Measurements from ENCODE around the gene NT5DC2.
A peak's percentile ranks its signal among the peaks of the same experiment; 100 is the strongest.

The NT5DC2 gene

GRCh38 chr3:52536112-52536368 is 2.4 kb upstream of the NT5DC2 start:
- no peak for DNase-seq (ENCODE audit: low read depth)

GRCh38 chr3:52535411-52536111 is 1.9 kb upstream of the NT5DC2 start:
- TF ChIP-seq POLR2A (IDR thresholded peaks at IDR 0.05; ENCODE audit: extremely low read depth, insufficient read length) (no peak), MAX (IDR thresholded peaks at IDR 0.05; ENCODE audit: low read depth, low read length) (no peak), MYC (IDR thresholded peaks at IDR 0.05; ENCODE audit: low read depth, low read length) (no peak)
- TF ChIP-seq, protein P1, sequence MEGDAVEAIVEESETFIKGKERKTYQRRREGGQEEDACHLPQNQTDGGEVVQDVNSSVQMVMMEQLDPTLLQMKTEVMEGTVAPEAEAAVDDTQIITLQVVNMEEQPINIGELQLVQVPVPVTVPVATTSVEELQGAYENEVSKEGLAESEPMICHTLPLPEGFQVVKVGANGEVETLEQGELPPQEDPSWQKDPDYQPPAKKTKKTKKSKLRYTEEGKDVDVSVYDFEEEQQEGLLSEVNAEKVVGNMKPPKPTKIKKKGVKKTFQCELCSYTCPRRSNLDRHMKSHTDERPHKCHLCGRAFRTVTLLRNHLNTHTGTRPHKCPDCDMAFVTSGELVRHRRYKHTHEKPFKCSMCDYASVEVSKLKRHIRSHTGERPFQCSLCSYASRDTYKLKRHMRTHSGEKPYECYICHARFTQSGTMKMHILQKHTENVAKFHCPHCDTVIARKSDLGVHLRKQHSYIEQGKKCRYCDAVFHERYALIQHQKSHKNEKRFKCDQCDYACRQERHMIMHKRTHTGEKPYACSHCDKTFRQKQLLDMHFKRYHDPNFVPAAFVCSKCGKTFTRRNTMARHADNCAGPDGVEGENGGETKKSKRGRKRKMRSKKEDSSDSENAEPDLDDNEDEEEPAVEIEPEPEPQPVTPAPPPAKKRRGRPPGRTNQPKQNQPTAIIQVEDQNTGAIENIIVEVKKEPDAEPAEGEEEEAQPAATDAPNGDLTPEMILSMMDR (IDR thresholded peaks at IDR 0.05; ENCODE audit: low read depth, low read length) = no peak
- no peak for DNase-seq (ENCODE audit: low read depth)
- no peak overlapping the region for H3K4me3 ChIP-seq (ENCODE audit: low read depth, low read length)

More at GRCh38 chr3:52536112-52536368, 2.4 kb upstream of the NT5DC2 start:
- TF ChIP-seq MAX (IDR thresholded peaks at IDR 0.05; ENCODE audit: low read depth, low read length) (no peak), MYC (IDR thresholded peaks at IDR 0.05; ENCODE audit: low read depth, low read length) (no peak), POLR2A (IDR thresholded peaks at IDR 0.05; ENCODE audit: extremely low read depth, insufficient read length) (no peak)
- TF ChIP-seq, protein P1 (IDR thresholded peaks at IDR 0.05; ENCODE audit: low read depth, low read length) = no peak
- no peak overlapping the region for H3K4me3 ChIP-seq (ENCODE audit: low read depth, low read length)

DNA sequence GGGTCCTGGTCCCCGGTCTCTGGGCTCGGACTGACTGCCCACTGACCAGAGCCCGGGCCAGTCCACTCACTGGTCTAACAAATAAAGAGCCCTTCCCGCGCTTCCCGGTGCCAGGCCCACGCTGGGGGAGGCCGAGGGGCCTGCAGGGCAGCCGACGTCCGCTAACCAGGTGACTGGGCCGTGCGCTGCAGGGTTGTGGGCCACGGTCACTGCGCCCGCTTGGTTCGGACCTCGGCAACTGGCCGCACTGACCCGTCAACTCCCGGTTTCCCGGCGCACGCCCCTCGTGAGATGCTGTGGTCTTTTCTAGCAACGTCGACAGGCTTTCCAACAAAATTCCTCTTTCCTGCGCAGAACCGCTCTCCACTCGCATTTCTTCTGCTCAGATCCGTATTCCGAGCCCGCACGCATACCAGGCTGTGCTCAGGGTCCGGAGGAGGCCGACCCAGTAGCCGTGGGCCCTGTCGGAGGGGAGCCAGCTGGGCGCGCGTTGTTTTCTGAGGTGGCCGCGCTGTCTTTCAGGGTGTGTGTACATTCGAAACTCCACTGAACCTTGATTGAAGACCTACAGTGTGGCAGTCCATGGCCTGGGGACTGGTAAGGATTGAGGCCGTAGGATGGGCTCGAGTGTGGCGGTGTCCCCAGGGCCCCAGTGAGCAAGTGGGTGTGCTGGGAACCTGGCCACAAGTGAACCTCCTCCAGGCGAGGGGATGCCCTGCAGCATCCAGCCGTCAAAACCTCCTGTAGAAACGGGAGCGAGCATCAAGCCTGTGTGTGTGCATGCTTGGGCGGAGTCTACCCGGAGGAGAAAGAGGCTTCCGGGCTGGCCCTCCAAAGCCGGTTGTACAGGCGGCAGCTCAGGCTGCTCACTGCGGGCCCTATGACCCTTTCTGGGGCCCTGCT is 875 bp upstream of the NT5DC2 start:
- DNase-seq (ENCODE audit: low read depth) = peak; percentile 59
- peak overlapping the region; percentile 43 for H3K4me3 ChIP-seq (ENCODE audit: low read depth, low read length)
- TF ChIP-seq POLR2A (IDR thresholded peaks at IDR 0.05; ENCODE audit: extremely low read depth, insufficient read length) = no peak
- TF ChIP-seq MAX (IDR thresholded peaks at IDR 0.05; ENCODE audit: low read depth, low read length) = no peak; the same call in 1 of the 2 replicates
- no peak for TF ChIP-seq MYC (IDR thresholded peaks at IDR 0.05; ENCODE audit: low read depth, low read length)
- TF ChIP-seq, protein P1 (IDR thresholded peaks at IDR 0.05; ENCODE audit: low read depth, low read length) = no peak

- H3K4me3 ChIP-seq (ENCODE audit: low read depth, low read length) = peak overlapping the region; percentile 82
- TF ChIP-seq POLR2A (IDR thresholded peaks at IDR 0.05; ENCODE audit: extremely low read depth, insufficient read length) (no peak), MAX (IDR thresholded peaks at IDR 0.05; ENCODE audit: low read depth, low read length) (no peak)
- TF ChIP-seq, protein P1 (IDR thresholded peaks at IDR 0.05; ENCODE audit: low read depth, low read length) = no peak
- DNase-seq (ENCODE audit: low read depth) = peak; percentile 51
These were observed 627 bp downstream of the NT5DC2 start for GRCh38 chr3:52532838-52533622.

DNA sequence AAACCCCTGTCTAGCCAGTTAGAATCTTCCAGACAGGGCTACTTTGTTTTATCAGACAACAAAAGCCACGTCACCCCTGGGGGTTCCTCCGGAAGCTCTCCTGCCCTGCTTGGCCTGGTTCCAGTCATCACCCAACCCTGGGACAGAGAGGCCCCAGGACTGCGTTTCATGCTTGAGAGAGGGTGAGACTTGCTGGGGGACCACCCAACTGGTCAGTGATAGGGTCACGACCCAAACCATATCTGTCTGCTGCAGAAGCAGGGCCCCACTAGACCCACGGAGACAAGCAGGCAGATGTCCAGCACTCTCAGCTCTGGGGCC is 1.2 kb downstream of the NT5DC2 start:
- peak; percentile 74 for DNase-seq (ENCODE audit: low read depth)
- no peak for TF ChIP-seq MAX (IDR thresholded peaks at IDR 0.05; ENCODE audit: low read depth, low read length)
- no peak for TF ChIP-seq POLR2A (IDR thresholded peaks at IDR 0.05; ENCODE audit: extremely low read depth, insufficient read length)
- no peak for TF ChIP-seq MYC (IDR thresholded peaks at IDR 0.05; ENCODE audit: low read depth, low read length)
- TF ChIP-seq, protein P1 (IDR thresholded peaks at IDR 0.05; ENCODE audit: low read depth, low read length) = no peak
- H3K4me3 ChIP-seq (ENCODE audit: low read depth, low read length) = peak overlapping the region; percentile 82
